ENCODE results near the gene UBE2F. TPM values are rescaled to one million over a fixed set of nuclear protein-coding genes. Genes with fewer than 3 reads are reported as not detected.

Gene UBE2F
- total RNA-seq, 1 experiment from 2014 or later = 62.1 TPM

- H3K9me3 ChIP-seq (ENCODE audit: control insufficient read depth, low read depth, low read length) = no peaks in the 10 kb centered on the region
- no peak for TF ChIP-seq CTCF (conservative IDR thresholded peaks at IDR 0.05)
- H2AFZ ChIP-seq (ENCODE audit: low read length) = no peak overlapping the region
- no peak overlapping the region for H2BK15ac ChIP-seq (ENCODE audit: low read depth, low read length)
- no peak overlapping the region for H2BK120ac ChIP-seq (ENCODE audit: low read depth, low read length, poor library complexity, severe bottlenecking)
- no peaks in the 10 kb centered on the region for H4K20me1 ChIP-seq (ENCODE audit: control insufficient read depth, insufficient read depth, insufficient read length)
- H2BK5ac ChIP-seq (ENCODE audit: insufficient read length, low read length) = no peak overlapping the region
- H3K18ac ChIP-seq (ENCODE audit: insufficient read length, low read depth, low read length) = no peak overlapping the region
- WGBS (ENCODE audit: extremely low coverage, insufficient read length, low lambda C conversion rate) = no CpG with 5 or more reads among the region's 8 CpGs
- Mint-ChIP-seq H3K36me3 (ENCODE audit: insufficient read depth in 1 of 3, low read depth in 3 of 3) (peaks cover 19 to 70% (median 30%) of the 10 kb centered on the region in 3 experiments; a peak in 6 of 7 replicates), H3K9me3 (no peaks in the 10 kb centered on the region), H3K4me1 (no peaks in the 10 kb centered on the region), H3K27me3 (ENCODE audit: low read depth) (no peaks in the 10 kb centered on the region), H3K27ac (no peak overlapping the region), H3K4me3 (no peak overlapping the region)
- no peak overlapping the region for H2BK12ac ChIP-seq (ENCODE audit: insufficient read length, low read depth, low read length)
- H3K4ac ChIP-seq (ENCODE audit: low read depth, low read length) = no peak overlapping the region
- no peak overlapping the region for H4K8ac ChIP-seq (replicated peaks; ENCODE audit: insufficient read length, low read depth, low read length)
- no peaks in the 10 kb centered on the region for H3K79me1 ChIP-seq (ENCODE audit: insufficient read depth, low read depth, low read length, poor library complexity, severe bottlenecking)
- no peak overlapping the region for H4K91ac ChIP-seq (ENCODE audit: insufficient read length, low read depth, low read length)
- no peak for DNase-seq
- no peaks in the 10 kb centered on the region for H3K4me1 ChIP-seq (ENCODE audit: insufficient read depth, low read length)
- no peak overlapping the region for H3K23ac ChIP-seq (ENCODE audit: insufficient read length, low read depth, low read length)
- H3K27me3 ChIP-seq (ENCODE audit: insufficient read depth, low read length) = no peaks in the 10 kb centered on the region
- H2AK5ac ChIP-seq (ENCODE audit: insufficient read length, low read length) = no peak overlapping the region
- no peaks in the 10 kb centered on the region for H3K23me2 ChIP-seq (ENCODE audit: insufficient read length, low read depth, low read length, poor library complexity, severe bottlenecking)
- H3K4me2 ChIP-seq (ENCODE audit: insufficient read depth, insufficient read length, low read length) = no peak overlapping the region
- H3T11ph ChIP-seq (ENCODE audit: low read length) = no peak overlapping the region
- H3K9ac ChIP-seq (ENCODE audit: extremely low read depth, insufficient read length, low read length) = no peak overlapping the region
- H3K27ac ChIP-seq (ENCODE audit: insufficient read length, low read depth, low read length) = no peak overlapping the region
- no peak overlapping the region for H2BK20ac ChIP-seq (ENCODE audit: low read depth, low read length, poor library complexity, severe bottlenecking)
- H4K5ac ChIP-seq (ENCODE audit: insufficient read length, low read depth, low read length) = no peak overlapping the region
- no peak overlapping the region for H3K14ac ChIP-seq (ENCODE audit: insufficient read depth, low read length)
- H3K79me2 ChIP-seq (ENCODE audit: insufficient read depth, low read length) = no peaks in the 10 kb centered on the region
- H3K56ac ChIP-seq (ENCODE audit: insufficient read length, low read depth, low read length) = no peak overlapping the region
Observed at GRCh38 chr2:238038203-238038602, 71.4 kb downstream of the UBE2F start.

Measured in H9 (cell line).